GM18505 (cell line): ENCODE data around the gene SCUBE1.
"Not testable (repeated sequence)": the region's sequence is repeated elsewhere in the genome, so short reads cannot be mapped to it uniquely, and the experiment has no call there.

Experiments used
- ATAC-seq: cut with Tn5 transposase; IDR thresholded peaks from one replicate; pipeline ENCODE4 v1.9.1; 2021; ENCODE audit not compliant: unreplicated experiment
- POLR2A ChIP-seq: IDR thresholded peaks from 4 replicates; pipeline ENCODE4 v1.6.1; 2011; ENCODE audit warnings: borderline replicate concordance; ENCODE audit not compliant: insufficient read depth, insufficient read length; ENCODE audit errors: extremely low read depth

Gene SCUBE1

DNA sequence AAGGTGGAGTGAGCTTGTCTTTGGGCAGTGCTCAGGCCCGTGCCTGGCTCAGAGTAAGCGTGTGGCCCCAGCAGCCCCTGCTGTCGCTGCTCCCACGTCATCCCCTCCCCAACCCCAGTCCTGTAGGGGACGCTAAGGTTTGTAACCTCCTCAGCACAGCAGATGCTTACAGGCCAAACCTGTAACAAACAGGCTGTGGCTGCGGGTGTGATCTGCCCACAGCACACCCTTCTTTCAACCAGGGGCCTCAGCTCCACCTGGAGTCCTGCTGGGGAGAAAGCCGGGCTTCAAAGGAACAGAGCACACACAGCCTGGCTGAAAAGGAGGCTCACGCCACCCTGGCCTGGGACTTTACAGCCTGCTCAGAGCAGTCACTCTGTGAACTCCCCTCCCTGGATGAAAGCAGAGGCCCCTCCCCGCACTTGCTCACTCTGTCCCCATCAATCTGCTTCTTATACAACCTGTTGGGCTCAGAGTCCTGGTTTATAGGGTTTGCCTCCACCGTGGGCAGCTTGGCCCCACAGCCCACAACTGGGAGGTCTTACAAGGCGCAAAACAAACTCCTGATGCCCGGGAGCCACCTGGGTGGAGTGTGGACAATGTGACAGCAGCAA, 54.3 kb downstream of the SCUBE1 start:
- TF ChIP-seq POLR2A = no peak
- ATAC-seq = no peak

DNA sequence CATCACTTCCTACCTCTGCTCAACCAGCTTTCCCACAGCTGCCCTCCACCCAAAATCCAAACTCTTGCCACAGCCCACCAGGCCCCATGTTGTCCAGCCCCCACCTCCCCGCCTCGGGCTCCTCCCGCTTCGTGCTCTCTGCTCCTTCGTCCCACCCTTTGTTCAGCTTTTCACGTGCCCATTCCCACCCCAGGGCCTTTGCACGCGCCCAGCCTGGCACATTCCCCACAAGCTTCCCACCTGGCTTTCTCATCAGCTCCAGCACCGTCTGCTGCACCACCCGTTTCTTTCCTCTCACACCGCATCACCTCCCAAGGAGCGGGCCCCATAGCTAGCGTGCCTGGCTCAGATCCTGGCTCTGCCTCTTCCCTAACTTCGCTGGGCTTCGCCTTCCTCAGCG, 54.8 kb downstream of the SCUBE1 start:
- no peak for TF ChIP-seq POLR2A
- no peak for ATAC-seq

DNA sequence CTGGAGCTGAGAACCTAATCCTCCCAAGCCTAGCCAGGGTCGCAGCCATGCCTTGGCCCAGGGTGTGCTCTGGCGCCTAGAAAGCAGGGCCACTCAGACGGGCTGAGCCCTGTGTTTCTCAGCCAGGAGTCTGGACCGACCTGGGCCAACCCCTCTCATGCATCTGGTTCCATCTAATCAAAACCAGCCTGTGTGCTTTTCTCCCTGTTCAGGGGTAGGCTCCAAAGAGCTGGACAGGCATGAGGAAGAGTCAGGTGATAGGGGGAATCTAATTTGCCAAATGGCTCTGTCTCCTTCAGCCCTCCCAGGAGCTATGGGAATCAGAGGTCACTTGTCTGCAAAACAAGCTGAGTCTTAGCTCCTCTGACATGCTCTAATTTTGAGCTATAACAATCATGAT, 55.7 kb downstream of the SCUBE1 start:
- no peak for ATAC-seq
- no peak for TF ChIP-seq POLR2A

DNA sequence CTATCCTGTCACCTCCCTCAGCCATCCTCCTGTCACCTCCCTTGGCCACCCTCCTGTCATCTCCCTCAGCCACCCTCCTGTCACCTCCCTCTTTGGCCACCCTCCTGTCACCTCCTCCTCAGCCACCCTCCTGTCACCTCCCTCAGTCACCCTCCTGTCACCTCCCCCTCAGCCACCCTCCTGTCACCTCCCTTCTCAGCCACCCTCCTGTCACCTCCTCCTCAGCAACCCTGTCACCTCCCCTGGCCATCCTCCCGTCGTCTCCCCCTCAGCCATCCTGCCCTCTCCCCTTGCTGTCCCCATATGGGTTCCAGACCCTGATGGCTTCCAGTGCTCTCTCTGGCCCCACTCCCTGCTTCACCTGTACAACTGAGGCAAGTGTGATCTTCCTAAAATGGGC, 61.8 kb downstream of the SCUBE1 start:
- no peak for ATAC-seq
- no peak for TF ChIP-seq POLR2A

DNA sequence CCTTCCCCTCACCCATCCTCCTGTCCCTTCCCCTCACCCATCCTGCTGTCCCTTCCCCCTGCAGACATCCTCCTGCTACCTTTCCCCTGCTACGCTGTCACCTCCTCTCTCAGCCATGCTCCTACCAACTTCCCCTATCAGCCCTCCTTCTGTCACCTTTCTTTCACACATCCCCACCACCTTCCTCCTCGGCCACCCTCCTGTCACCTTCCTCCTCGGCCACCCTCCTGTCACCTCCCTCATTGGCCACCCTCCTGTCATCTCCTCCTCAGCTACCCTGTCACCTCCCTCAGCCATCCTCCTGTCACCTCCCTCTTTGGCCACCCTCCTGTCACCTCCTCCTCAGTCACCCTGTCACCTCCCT, 62.7 kb downstream of the SCUBE1 start:
- ATAC-seq = not testable (repeated sequence)

DNA sequence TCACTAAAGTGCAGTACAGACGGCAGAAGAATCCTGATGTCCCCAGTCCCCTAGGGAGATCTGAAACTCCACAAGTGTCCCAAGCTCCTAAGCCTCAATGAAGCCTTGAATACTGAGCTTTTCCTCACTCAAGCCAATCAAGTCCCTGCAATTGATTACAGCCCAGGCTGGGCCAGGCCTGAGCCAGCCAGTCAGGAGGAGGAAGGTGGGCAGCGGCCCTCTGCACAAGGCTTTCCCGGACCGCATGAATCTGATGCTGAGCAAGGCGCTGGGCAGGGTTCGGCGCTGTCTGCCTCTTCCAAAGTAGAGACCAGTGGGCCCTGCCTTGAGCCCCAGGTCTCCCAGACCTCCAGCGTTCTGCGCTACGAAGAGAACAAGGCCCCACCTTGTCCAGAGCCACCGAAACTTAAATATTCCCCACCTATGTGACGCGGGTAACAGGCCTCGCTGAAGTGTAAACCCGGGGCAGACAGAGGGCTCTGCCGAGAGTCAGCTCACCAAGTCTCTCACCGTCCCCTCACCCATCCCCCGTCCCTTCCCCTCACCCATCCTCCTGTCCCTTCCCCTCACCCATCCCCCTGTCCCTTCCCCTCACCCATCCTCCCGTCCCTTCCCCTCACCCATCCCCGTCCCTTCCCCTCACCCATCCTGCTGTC, 63.2 kb downstream of the SCUBE1 start:
- ATAC-seq = no peak
- no peak for TF ChIP-seq POLR2A

DNA sequence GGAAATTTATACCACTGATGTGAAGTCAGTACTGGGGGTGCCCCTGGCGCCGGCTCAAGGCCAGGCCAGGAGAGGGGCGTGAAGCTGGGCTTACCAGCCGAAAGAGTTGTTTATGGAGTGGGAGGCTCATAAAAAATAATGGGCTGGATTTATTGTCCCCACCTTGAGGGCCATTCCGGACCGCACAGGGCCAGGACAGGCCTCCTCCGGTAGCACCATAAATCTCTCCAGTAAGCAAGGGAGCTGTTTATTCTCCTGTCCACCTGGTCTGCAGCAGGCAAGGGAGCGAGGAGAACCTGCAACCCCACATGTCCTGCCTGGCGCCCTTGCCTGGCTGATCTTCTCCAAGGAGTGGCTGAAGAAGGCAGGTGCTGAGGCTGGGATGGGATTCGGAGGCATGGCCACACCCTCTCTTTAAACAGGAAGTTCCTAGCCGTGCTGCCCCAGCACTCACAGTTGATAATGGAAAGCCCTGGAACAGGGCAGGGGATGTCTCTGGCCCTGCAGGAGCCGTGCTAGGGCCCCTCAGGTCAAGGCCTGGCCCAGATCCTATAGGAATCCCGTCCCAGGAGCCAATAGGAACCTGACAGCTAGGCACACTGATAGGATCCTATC, 65.1 kb downstream of the SCUBE1 start:
- no peak for TF ChIP-seq POLR2A
- no peak for ATAC-seq

DNA sequence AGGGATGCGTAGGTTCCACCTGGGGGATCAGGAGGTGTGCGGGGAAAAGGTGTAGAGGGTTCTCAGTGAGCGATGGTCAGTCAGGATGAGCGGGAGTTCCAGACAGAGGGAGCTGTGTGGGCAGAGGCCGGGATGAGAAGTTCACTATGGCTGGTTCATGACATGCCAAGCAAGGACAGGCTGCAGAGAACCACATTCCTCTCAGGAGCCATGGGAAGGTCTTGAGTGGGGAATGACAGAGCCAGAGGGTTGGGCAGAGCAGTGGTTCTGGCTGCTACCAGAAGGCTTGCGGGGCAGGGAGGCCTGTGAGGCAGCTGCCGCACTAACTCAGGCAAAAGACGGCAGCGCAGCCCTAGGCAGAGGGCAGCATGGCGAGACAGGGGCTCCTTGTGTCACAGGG, 66.1 kb downstream of the SCUBE1 start:
- no peak for TF ChIP-seq POLR2A
- ATAC-seq = no peak

DNA sequence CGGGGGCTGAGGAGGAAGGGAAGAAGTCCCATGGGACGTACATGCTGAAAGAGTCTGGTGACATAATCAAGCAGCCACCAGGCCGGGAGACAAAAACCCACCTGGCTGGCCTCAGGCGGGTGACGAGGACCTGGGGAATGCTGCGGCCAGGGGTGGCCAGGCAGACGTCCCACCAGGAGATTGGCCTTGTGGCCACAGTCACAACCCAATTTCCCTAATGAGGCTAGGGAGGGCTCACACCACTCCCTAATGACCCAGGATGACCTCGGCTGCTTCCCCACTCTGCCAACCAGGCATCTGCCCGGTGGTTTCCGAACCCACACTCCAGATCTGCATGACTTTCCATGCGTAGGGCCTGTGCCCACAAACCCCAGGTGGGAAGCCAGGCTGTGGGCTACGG, 66.9 kb downstream of the SCUBE1 start:
- no peak for TF ChIP-seq POLR2A
- ATAC-seq = no peak

DNA sequence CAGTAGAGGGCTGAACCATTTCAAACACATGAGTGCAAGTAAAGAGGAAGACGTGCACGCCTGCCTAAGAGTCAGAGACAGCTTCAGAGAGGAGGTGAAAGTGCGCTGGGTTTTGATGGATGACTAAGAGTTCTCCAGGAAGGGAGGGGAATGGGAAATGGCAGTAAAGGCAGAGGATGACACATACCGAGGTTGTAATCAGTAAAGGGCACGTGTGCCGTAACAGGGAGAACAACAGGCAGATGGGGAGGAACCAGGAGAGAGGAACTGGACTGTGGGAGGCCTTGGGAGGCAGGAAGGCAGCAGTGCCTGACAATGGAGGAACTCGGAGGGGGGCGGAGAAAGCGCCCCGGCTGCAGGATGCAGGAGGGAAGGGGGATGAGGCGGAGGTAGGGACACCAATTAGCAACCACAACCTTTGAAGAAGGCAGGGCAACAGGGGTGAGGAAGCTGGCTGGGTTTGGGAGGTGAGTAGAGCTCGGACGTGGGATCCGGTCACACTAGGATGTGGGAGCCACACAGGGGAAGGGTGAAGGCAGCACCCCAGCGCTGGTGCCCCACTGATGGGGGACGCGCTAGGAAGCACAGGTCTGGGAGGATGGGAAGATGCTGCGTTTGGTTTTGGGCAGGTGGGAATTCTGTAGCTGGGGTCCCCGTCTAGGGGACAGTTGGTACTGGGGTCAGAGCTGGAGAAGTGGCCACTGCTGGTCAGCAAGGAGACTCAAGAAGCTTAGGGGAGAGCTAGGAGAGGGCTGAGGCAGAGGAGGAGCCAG, 67.4 kb downstream of the SCUBE1 start:
- no peak for TF ChIP-seq POLR2A
- ATAC-seq = no peak

DNA sequence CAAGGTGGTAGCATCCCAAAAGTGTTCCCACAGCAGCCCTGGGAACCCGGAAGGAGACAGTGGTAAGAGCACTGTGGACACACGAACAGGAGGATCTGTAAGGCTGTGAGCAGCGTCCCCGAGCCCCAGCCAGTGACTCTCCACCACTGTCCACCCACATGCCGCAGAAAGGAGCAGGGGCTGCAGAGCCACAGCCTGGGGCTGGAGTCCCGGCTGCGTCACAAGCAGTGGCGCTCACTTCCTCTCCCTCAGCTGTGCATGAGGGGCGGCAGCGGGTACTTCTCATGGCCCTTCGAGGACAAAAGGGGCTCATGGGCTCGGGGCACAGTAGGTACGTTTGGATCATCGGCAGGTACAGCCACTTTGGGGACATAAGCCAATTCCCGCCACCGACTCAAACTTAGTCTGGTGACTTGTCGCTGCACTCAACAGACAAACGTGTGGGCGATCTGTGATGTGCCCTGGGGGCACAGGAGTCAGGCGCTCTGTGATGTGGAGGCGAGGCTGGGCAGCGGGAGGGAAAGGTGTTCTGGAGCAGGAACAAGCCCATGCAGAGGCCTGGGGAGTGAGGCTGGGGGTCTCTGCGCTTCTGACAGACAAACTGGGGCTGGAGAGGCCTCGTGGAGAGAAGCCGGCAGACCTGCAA, 68.5 kb downstream of the SCUBE1 start:
- no peak for TF ChIP-seq POLR2A
- ATAC-seq = no peak

DNA sequence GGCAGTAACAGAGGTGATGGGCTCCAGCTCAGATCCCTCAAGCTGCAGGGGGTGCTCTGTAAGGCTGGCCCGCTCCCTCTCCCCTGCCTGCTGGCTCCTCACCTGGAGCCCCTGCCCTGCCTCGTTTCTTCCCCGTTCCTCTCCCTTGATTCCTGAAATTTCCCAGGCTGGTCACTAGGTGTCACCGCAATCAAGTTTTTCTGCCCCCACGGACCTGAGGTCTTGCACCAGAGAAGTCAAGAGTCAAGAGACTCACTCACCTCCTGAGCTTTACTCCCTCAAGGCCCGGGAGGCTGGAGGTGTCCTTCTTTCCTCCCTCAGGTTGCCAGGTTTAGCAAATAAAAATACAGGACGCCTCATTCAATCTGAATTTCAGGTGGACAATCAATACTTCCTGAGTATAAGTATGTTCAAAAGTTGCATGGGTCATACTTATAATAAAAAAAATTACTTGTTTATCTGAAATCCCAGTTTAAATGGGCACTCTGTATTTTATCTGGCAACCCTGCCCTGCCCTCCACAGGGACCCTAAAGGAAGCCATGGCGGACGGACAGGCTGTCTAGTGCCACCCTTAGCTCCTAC, 69.2 kb downstream of the SCUBE1 start:
- no peak for TF ChIP-seq POLR2A
- ATAC-seq = no peak

DNA sequence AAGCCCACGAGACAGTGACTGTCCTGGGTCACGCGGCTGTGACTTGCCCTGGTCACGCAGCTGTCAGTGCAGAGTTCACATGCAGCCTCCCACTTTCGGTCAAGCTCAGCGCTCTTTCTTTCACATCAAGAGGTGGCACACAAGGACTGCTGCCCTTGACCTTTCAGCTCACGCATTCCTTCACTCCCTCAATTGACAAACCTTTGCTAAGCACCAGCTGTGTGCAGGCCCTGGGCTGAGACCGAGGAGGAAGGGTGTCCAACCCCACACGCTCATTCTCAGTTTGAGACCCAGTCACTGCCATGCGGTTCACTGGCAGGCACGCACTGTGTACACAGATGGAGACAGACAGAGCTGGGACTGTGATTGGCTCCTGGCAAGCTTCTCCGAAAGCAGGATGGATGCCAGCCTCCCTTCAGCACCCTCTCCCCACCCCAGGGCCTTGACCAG, 70.3 kb downstream of the SCUBE1 start:
- ATAC-seq = no peak
- TF ChIP-seq POLR2A = no peak
